HG02970 (cell line): ENCODE measurements around the gene DHX15.

ENCODE experiments used
- ATAC-seq: cut with Tn5 transposase; IDR thresholded peaks from one replicate; pipeline ENCODE4 v1.9.1; 2021; ENCODE audit warnings: mild to moderate bottlenecking, moderate library complexity, moderate number of reproducible peaks; ENCODE audit not compliant: unreplicated experiment, low FRiP score

The DHX15 gene

DNA sequence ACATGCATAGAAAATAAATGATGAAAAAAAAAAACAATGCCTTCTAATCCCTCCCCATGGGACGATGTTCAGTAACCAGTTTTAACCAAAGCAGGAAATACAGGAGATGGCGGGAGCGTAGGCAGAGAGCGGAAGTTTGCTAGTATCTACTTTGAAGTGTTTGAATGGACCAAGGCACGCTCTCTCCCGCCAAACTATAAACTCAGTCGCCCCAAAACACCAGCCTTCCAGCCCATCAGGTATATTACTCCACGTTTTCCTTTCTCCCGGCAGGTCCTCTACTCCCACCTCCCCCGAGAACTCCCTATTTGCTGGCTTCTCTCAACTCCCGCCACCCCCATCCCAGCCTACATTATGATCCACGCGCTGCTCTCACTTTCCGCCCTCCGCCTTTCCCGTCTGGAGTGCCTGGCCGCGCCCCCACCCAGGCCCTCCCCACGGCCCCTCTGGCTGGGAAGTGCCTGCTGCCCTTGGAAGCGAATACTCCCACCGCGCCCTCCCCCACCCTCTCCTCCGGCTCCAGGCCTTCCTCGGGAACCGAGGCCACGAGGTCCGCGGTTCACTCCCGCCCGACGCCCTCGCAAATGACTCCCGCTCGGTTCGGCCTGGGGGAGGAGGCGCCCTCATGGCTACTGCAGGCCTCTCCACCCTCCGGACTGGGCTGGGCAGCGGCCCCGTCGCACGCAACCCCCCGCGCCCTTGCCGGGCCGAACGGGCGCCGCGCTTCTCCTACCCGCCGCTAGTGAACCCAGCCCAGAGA is 723 bp downstream of the DHX15 start:
- peak; percentile 9 for ATAC-seq

GRCh38 chr4:24582235-24582832 is 2.0 kb downstream of the DHX15 start:
- ATAC-seq = no peak

GRCh38 chr4:24578364-24578763 is 6.0 kb downstream of the DHX15 start:
- ATAC-seq = no peak

GRCh38 chr4:24576276-24576675 is 8.1 kb downstream of the DHX15 start:
- ATAC-seq = no peak

DNA sequence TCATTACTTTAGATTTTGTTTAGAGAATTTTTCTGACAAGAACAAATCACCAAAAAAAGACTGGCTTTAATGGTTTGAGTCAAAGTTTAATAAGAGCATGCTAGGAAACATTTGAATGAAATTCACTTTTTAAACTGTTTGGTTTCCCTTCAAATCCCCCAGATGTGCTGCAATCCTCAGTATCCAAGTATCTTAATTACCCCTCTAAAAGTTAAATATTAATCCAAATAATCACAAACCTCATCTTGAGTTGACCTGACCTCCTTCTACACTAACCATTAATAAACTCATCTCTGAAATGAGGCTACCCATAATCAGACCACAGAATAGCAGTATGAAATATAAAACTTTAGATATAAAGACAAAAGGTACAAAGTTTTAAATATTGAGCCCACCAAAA is 10.1 kb downstream of the DHX15 start:
- no peak for ATAC-seq

GRCh38 chr4:24573582-24573981 is 10.8 kb downstream of the DHX15 start:
- no peak for ATAC-seq

DNA sequence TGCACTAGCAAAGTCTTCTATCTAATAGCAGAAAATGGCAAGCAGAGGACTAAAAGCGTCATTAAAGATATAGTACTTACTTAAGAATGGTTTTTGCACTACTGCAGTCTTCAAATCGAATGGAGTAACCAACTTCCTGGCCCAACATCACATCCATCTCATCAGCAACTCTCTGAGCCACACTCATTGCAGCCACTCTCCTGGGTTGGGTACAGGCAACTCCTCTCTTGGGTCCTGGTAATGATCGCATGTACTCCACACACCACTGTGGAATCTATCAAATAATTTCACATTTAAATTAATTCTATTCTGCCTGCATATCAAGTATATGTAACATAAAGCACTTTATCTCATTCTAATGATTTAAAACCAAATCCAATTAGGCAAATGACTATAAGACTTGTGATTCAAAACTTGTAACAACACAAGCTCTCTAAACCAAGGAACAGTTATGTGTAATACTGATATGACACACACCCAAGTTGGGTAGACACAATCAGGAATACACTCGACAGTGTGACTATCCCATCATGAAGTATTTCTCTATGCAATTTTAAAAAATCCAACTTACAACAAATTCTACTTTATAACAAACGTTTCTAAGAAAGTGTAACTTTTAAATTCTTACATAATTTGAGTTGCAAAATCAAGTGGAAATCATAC is 13.6 kb downstream of the DHX15 start:
- no peak for ATAC-seq

GRCh38 chr4:24570172-24570571 is 14.2 kb downstream of the DHX15 start:
- ATAC-seq = no peak

DNA sequence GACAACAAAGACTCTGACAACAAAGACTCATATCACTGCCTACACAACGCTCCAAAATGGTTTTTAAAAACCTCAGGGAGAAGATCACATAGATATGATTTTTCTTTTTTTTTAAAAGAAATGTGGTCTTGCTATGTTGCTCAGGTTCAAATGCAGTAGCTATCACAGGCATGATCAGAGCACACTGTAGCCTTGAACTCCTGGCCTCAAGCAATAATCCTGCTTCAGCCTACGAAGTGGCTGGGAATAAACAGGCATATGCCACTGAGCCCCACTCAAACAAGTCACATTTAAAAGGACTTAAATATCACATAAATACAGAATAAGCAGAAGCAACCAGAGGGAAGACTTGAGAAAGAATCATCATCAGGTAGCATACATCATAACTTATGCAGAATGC is 14.7 kb downstream of the DHX15 start:
- ATAC-seq = no peak

GRCh38 chr4:24568425-24568824 is 15.9 kb downstream of the DHX15 start:
- ATAC-seq = no peak

- ATAC-seq = no peak
These were observed 19.3 kb downstream of the DHX15 start for GRCh38 chr4:24565054-24565453.

DNA sequence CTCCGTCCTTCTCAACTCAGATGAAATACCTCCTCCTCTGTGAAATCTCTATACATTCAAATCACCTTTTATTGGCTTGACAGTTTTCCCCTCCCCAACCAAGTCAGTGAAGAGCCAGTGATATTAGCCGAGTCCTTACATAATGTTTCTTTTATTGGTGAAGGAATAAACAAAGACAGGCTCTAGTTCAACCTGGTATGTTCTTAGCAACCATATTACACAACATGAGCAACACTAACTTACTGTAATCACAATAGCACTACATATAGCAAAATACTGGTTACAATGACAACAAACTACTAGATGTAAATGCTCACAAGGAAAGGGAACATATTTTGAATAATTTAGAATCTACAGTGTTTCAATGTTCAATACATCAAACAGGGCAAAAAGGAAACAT is 19.9 kb downstream of the DHX15 start:
- ATAC-seq = no peak

DNA sequence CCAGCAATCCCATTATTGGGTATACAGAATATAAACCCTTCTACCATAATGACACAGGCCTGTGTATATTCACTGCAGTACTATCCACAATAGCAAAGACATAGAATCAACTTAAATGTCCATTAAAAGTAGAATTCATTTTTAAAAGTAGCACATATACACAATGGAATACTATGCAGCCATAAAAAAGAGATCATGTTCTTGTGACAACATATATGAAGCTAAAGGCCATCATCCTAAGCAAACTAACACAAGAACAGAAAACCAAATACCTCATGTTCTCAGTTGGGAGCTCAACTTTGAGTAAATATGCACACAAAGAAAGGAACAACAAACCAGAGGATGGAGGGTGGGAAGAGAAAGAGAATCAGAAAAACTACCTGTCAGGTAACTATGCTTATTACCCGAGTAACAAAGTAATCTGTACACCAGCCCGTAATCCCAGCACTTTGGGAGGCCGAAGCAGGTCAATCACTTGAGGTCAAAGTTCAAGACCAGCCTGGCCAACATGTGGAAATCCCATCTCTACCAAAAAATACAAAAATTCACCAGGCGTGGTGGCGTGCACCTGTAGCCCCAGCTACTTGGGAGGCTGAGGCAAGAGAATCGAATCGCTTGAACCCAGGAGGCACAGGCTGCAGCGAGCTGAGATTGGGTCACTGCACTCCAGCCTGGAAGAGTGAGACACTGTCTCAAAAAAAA is 22.8 kb downstream of the DHX15 start:
- ATAC-seq = no peak

GRCh38 chr4:24560868-24561368 is 23.4 kb downstream of the DHX15 start:
- no peak for ATAC-seq

DNA sequence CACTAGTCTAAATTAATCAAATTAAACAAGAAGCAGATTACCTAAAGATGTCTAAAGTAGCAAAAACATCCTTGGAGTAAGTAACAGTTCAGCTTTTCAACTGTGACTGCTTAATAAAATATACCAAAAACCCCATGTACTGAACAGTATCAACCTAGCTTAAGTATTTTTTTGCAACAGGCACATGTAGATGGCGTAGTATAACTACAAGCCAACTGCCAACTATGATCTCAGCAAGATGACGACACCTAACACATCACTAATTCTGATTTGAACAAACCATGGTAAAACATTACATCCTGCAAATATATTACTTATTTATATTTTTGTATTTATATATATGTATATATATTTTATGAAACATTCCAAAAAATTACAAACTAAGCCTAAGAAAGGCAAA is 24.5 kb downstream of the DHX15 start:
- no peak for ATAC-seq

GRCh38 chr4:24559032-24559821 is 25.1 kb downstream of the DHX15 start:
- ATAC-seq = no peak

GRCh38 chr4:24557026-24558025 is 27.0 kb downstream of the DHX15 start:
- no peak for ATAC-seq

DNA sequence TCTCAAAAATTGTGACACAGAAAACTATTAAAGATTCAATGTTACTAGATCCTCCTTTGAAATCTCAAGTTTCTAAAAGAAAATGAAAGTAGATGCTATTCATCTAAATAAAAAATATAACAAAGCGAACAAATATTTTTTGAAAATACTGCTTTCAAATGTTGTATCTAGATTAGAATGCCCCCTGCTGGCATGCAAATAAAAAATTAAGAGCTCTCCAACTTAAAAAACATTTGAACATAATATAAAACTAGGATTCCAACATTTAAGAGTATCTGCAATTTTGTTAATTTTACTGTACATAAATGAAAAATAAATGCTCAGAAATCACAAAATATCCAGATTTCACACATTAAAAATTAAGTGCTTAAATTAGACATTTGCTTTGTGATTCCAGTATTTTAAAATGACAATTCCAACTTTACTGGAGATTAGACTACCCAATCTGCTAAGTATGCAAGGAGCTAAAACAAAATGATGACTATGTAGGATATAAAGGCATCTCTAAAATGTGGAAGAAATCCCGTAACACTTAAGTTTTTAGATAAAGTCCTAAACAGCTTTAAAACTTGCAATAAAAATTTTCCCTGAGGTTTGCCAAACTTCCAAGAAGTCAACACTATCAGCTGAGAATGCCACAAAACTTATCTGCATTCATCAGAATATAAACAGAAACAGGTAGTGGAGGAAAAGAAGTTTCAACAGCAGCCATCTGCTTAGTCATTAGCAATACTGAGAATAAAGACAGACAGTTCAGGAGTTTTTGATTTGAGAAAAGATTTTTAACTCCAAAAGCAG is 32.7 kb downstream of the DHX15 start:
- no peak for ATAC-seq
